ENCODE measurements around the gene TTLL12.

The TTLL12 gene

GRCh38 chr22:43202326-43202725, 15.4 kb upstream of the TTLL12 start:
- no peaks in the 10 kb centered on the region for H3K4me1 ChIP-seq (ENCODE audit: control insufficient read depth, insufficient read depth, low read length)
- H3K4me3 ChIP-seq (ENCODE audit: low read length), result no peak overlapping the region
- no peaks in the 10 kb centered on the region for H3K36me3 ChIP-seq (ENCODE audit: control insufficient read depth, insufficient read depth, low read length)
- H3K27me3 ChIP-seq (ENCODE audit: control insufficient read depth, insufficient read depth, low read length), result peaks cover 9% of the 10 kb centered on the region
- H3K27ac ChIP-seq (ENCODE audit: low read depth, low read length), result no peak overlapping the region
- H3K9ac ChIP-seq (ENCODE audit: low read length), result no peak overlapping the region

- Histone ChIP-seq H3K4me3 (ENCODE audit: low read length) (no peak overlapping the region), H3K36me3 (ENCODE audit: control insufficient read depth, insufficient read depth, low read length) (no peaks in the 10 kb centered on the region), H3K27ac (ENCODE audit: low read depth, low read length) (no peak overlapping the region), H3K4me1 (ENCODE audit: control insufficient read depth, insufficient read depth, low read length) (no peaks in the 10 kb centered on the region), H3K27me3 (ENCODE audit: control insufficient read depth, insufficient read depth, low read length) (peaks cover 5% of the 10 kb centered on the region), H3K9ac (ENCODE audit: low read length) (no peak overlapping the region)
These were observed 14.7 kb upstream of the TTLL12 start for GRCh38 chr22:43201486-43202219.

- no peaks in the 10 kb centered on the region for H3K27me3 ChIP-seq (ENCODE audit: control insufficient read depth, insufficient read depth, low read length)
- H3K36me3 ChIP-seq (ENCODE audit: control insufficient read depth, insufficient read depth, low read length), result no peaks in the 10 kb centered on the region
These were observed 13.6 kb upstream of the TTLL12 start for GRCh38 chr22:43200555-43200954.

GRCh38 chr22:43200031-43200430, 13.1 kb upstream of the TTLL12 start:
- no peak overlapping the region for H3K4me3 ChIP-seq (ENCODE audit: low read length)
- no peak overlapping the region for H3K9ac ChIP-seq (ENCODE audit: low read length)
- H3K36me3 ChIP-seq (ENCODE audit: control insufficient read depth, insufficient read depth, low read length), result no peaks in the 10 kb centered on the region
- H3K27me3 ChIP-seq (ENCODE audit: control insufficient read depth, insufficient read depth, low read length), result no peaks in the 10 kb centered on the region
- H3K4me1 ChIP-seq (ENCODE audit: control insufficient read depth, insufficient read depth, low read length), result no peaks in the 10 kb centered on the region
- no peak overlapping the region for H3K27ac ChIP-seq (ENCODE audit: low read depth, low read length)

More at GRCh38 chr22:43200555-43200954, 13.6 kb upstream of the TTLL12 start:
- no peak overlapping the region for H3K9ac ChIP-seq (ENCODE audit: low read length)
- no peak overlapping the region for H3K4me3 ChIP-seq (ENCODE audit: low read length)
- H3K4me1 ChIP-seq (ENCODE audit: control insufficient read depth, insufficient read depth, low read length), result no peaks in the 10 kb centered on the region
- no peak overlapping the region for H3K27ac ChIP-seq (ENCODE audit: low read depth, low read length)

- no peak overlapping the region for H3K27ac ChIP-seq (ENCODE audit: low read depth, low read length)
- no peaks in the 10 kb centered on the region for H3K27me3 ChIP-seq (ENCODE audit: control insufficient read depth, insufficient read depth, low read length)
These were observed 12.6 kb upstream of the TTLL12 start for GRCh38 chr22:43199541-43199940.

GRCh38 chr22:43198936-43199335, 12.0 kb upstream of the TTLL12 start:
- no peak overlapping the region for H3K4me3 ChIP-seq (ENCODE audit: low read length)
- no peak overlapping the region for H3K9ac ChIP-seq (ENCODE audit: low read length)

More at GRCh38 chr22:43199541-43199940, 12.6 kb upstream of the TTLL12 start:
- H3K36me3 ChIP-seq (ENCODE audit: control insufficient read depth, insufficient read depth, low read length), result no peaks in the 10 kb centered on the region
- no peaks in the 10 kb centered on the region for H3K4me1 ChIP-seq (ENCODE audit: control insufficient read depth, insufficient read depth, low read length)
- H3K4me3 ChIP-seq (ENCODE audit: low read length), result no peak overlapping the region
- no peak overlapping the region for H3K9ac ChIP-seq (ENCODE audit: low read length)

GRCh38 chr22:43198126-43198525, 11.2 kb upstream of the TTLL12 start:
- H3K27me3 ChIP-seq (ENCODE audit: control insufficient read depth, insufficient read depth, low read length), result no peaks in the 10 kb centered on the region
- H3K9ac ChIP-seq (ENCODE audit: low read length), result no peak overlapping the region
- no peak overlapping the region for H3K27ac ChIP-seq (ENCODE audit: low read depth, low read length)
- no peak overlapping the region for H3K4me3 ChIP-seq (ENCODE audit: low read length)
- H3K36me3 ChIP-seq (ENCODE audit: control insufficient read depth, insufficient read depth, low read length), result no peaks in the 10 kb centered on the region
- H3K4me1 ChIP-seq (ENCODE audit: control insufficient read depth, insufficient read depth, low read length), result no peaks in the 10 kb centered on the region

More at GRCh38 chr22:43198936-43199335, 12.0 kb upstream of the TTLL12 start:
- Histone ChIP-seq H3K27me3 (ENCODE audit: control insufficient read depth, insufficient read depth, low read length) (no peaks in the 10 kb centered on the region), H3K27ac (ENCODE audit: low read depth, low read length) (no peak overlapping the region), H3K4me1 (ENCODE audit: control insufficient read depth, insufficient read depth, low read length) (no peaks in the 10 kb centered on the region), H3K36me3 (ENCODE audit: control insufficient read depth, insufficient read depth, low read length) (no peaks in the 10 kb centered on the region)

GRCh38 chr22:43197271-43197941, 10.5 kb upstream of the TTLL12 start:
- H3K27me3 ChIP-seq (ENCODE audit: control insufficient read depth, insufficient read depth, low read length), result no peaks in the 10 kb centered on the region
- H3K4me1 ChIP-seq (ENCODE audit: control insufficient read depth, insufficient read depth, low read length), result no peaks in the 10 kb centered on the region
- no peak overlapping the region for H3K9ac ChIP-seq (ENCODE audit: low read length)
- no peak overlapping the region for H3K27ac ChIP-seq (ENCODE audit: low read depth, low read length)
- no peaks in the 10 kb centered on the region for H3K36me3 ChIP-seq (ENCODE audit: control insufficient read depth, insufficient read depth, low read length)
- no peak overlapping the region for H3K4me3 ChIP-seq (ENCODE audit: low read length)

GRCh38 chr22:43191831-43192230, 4.9 kb upstream of the TTLL12 start:
- H3K27me3 ChIP-seq (ENCODE audit: control insufficient read depth, insufficient read depth, low read length), result no peaks in the 10 kb centered on the region
- no peaks in the 10 kb centered on the region for H3K4me1 ChIP-seq (ENCODE audit: control insufficient read depth, insufficient read depth, low read length)
- no peaks in the 10 kb centered on the region for H3K36me3 ChIP-seq (ENCODE audit: control insufficient read depth, insufficient read depth, low read length)
- no peak overlapping the region for H3K4me3 ChIP-seq (ENCODE audit: low read length)
- no peak overlapping the region for H3K9ac ChIP-seq (ENCODE audit: low read length)
- no peak overlapping the region for H3K27ac ChIP-seq (ENCODE audit: low read depth, low read length)

- Histone ChIP-seq H3K27me3 (ENCODE audit: control insufficient read depth, insufficient read depth, low read length) (no peaks in the 10 kb centered on the region), H3K36me3 (ENCODE audit: control insufficient read depth, insufficient read depth, low read length) (no peaks in the 10 kb centered on the region), H3K4me1 (ENCODE audit: control insufficient read depth, insufficient read depth, low read length) (peaks cover 7% of the 10 kb centered on the region), H3K27ac (ENCODE audit: low read depth, low read length) (no peak overlapping the region), H3K9ac (ENCODE audit: low read length) (no peak overlapping the region), H3K4me3 (ENCODE audit: low read length) (no peak overlapping the region)
These were observed 2.1 kb upstream of the TTLL12 start for GRCh38 chr22:43188829-43189545.

- H3K9ac ChIP-seq (ENCODE audit: low read length), result peak overlapping the region; percentile 73
- H3K4me3 ChIP-seq (ENCODE audit: low read length), result peak overlapping the region; percentile 76
These were observed 501 bp upstream of the TTLL12 start for GRCh38 chr22:43187171-43188099.

GRCh38 chr22:43185860-43186261, 1.1 kb downstream of the TTLL12 start:
- Histone ChIP-seq H3K27ac (ENCODE audit: low read depth, low read length) (no peak overlapping the region), H3K27me3 (ENCODE audit: control insufficient read depth, insufficient read depth, low read length) (no peaks in the 10 kb centered on the region), H3K4me3 (ENCODE audit: low read length) (peak overlapping the region; percentile 79), H3K36me3 (ENCODE audit: control insufficient read depth, insufficient read depth, low read length) (no peaks in the 10 kb centered on the region), H3K4me1 (ENCODE audit: control insufficient read depth, insufficient read depth, low read length) (peaks cover 7% of the 10 kb centered on the region), H3K9ac (ENCODE audit: low read length) (no peak overlapping the region)

More at GRCh38 chr22:43187171-43188099, 501 bp upstream of the TTLL12 start:
- Histone ChIP-seq H3K27me3 (ENCODE audit: control insufficient read depth, insufficient read depth, low read length) (no peaks in the 10 kb centered on the region), H3K27ac (ENCODE audit: low read depth, low read length) (peak overlapping the region; percentile 93), H3K36me3 (ENCODE audit: control insufficient read depth, insufficient read depth, low read length) (no peaks in the 10 kb centered on the region), H3K4me1 (ENCODE audit: control insufficient read depth, insufficient read depth, low read length) (peaks cover 7% of the 10 kb centered on the region)
